HG03442 (cell line): ENCODE results near the gene BPIFB3.

Source experiments
- ATAC-seq: cut with Tn5 transposase; IDR thresholded peaks from one replicate; pipeline ENCODE4 v1.9.1; 2021; ENCODE audit warnings: mild to moderate bottlenecking, moderate library complexity; ENCODE audit not compliant: unreplicated experiment

Gene BPIFB3

DNA sequence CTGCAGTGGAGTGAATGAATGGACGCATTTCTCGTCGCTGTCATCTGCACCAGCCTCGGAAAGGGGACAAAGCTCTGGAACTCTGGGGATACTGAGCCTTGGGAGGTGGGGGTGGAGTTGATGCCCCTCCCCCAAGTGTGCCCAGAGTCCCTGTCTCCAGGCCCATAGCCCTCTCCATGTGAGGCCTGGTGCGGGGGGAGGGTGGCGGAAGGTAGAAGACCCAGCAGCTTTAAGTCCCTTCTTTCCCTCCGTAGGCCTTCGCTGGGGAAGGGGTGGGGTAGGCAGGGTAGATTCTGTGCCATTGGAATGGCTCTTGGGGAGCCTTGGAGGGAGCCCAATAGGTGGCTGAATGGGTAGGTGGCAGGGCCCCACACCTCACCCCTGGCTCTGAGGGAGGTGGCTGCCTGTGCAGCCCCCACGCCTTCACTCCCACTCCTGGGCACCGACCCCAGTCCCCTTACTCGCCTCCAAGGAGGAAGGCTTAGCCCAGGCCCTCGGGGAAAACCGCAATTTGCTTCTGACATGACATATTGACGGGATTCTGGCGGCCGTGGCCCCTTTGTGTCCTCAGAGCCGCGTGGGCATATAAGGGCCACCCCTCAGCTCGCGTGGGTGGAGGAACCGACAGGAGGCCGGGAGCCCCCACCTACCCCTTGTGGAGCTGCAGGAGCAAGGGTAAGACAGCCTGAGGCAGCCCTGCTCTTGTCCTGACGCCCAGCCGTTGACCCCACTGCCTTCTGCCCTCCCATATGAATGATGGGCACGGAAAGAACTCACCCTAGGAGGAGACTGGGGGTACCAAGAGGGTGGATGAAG, at the start of gene BPIFB3:
Gene BPIFB3 (plus strand): TSS at position 613 of the 816 bp plus-strand sequence. CDS start 1,533 bp downstream, outside the sequence.
- ATAC-seq: no peak

DNA sequence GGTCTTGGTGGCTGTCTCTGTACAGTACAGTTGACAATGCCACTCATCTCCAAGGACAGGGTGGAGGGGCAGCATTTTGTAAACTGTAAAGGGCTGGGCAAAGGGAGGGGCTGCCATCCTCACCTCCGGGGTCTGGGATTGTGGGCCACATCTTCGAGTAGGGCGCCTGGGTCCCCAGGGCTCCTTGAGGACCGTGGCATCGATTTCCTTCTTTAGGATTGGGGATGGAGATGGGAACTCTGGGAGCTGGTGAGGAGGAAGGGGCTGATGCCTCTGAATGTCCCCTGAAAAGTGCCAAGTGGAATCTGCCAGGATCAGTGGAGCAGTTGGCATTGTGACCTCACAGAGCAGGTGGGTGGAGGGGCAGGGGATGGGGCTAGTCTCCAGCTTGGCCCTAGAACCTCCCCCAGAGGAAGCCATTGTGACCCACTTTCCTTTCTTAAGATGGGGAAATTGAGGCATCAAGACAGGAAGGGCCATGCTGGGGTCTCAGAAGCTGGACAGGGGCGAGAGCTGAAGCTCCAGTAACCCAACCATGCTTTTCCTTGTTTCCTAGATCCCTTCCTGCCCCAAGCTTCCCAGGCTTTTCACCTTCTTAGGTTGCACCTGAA, 49.5 kb upstream of the BPIFB3 start, which contains the start of gene SUN5:
Gene SUN5 (minus strand): TSS at position 293 of the 611 bp plus-strand sequence. CDS start 93 bp downstream, at position 200.
- ATAC-seq: no peak

GRCh38 chr20:33005132-33005566, 48.6 kb upstream of the BPIFB3 start:
- ATAC-seq: no peak

GRCh38 chr20:33005908-33006775, 47.6 kb upstream of the BPIFB3 start:
- ATAC-seq: no peak

- no peak for ATAC-seq
Observed at GRCh38 chr20:33006776-33007375, 46.8 kb upstream of the BPIFB3 start.

GRCh38 chr20:33007376-33008335, 46.0 kb upstream of the BPIFB3 start, which contains the start of gene BPIFB2:
TSS of gene BPIFB2 (plus strand) at chr20:33007704. CDS start at chr20:33008575, 871 bp downstream.
- no peak for ATAC-seq

DNA sequence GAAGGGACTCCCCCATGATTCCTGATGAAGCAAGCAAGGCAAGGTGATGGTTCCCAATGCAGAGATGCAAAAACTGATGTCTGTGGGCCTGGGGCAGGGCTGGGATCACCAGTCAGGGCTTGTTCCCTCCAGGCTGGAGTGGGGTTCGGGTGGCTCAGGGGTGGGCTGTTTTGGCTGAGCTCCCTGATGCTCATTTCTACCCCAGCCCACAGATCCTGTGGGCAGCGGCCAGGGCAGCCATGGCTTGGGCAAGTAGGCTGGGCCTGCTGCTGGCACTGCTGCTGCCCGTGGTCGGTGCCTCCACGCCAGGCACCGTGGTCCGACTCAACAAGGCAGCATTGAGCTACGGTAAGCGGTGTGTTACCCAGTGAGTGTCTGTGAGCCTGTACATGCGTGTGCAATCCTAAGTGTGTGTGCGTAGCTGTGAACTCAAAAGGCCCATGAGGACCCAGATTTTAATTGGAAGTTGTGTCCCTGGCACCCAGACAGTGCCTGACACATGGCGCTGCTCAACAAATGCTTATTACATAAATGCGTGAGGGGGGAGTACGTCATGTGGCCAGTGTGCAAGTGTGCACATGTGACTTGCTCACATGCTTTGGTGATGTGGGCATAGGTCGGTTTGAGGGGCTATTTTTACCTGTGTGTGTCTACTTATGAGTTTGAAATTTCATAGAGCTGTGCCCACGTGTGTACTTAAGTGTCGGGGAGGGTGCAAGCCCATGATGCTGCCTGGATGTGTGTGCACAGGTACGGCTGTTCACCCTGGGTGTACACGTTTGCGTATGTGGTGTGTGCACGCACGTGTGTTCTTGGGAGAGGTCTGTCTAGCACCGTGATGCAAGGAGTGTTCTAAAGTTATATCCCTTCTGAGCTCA, 45.1 kb upstream of the BPIFB3 start:
- no peak for ATAC-seq

DNA sequence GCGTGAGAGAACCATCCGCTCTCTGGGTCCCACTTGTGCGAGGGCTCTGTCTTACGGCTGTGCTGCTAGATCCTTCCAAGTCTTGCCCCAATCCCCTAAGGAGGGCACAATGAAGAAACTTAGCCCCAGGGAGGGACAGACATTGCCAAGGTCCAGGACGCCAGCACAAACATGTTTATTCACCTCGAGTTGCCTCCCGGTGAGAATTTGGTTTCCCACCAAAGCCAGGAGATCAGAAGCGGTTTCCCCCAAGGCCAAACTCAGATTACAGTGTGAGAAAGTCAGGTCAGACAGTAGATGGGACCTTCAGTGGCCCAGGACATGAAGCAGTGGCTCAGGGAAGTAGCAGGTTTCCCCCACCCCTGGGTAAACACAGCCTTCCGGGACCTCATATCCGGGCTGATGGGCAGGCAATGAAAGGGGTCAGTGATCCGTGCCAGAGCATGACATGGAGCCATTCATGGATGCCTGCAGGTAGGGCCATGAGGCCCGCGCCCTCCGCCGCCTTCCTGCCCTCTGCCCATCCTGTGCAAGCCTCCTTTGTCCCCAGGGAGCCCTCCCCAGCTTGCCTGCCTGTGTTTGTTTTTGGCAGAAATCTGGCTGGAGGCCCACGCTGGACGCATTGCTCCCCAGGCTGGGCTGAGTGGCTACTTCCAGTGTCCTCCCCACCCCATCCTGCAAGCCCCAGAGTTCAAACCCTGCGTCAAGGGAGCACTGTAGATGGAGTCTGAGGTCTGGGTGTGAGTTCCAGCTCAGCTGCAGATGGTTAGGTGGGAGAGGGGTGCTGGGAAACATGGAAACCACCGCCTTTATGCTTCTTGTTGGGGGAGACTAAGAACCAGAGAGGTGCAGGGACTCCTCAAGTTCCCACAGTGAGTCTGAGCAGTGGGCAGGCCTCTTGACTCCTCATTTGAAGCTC, 44.2 kb upstream of the BPIFB3 start:
- ATAC-seq: no peak

DNA sequence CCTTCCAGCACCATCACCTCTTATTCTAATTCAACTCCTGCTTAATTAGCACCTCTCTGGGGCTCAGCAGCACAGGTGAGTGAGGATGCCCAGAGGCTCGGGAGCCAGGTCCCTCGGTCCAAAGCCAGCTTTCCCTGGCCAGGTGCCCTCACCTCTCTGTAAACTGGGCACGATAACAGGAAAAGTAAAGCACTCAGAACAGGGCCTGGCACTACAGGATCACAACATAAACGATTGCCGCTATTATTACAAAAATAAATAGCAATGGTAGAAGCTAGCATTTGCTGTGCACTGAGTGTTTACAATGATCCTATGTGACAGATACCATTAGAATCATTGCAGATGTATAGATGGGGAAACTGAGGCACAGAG, 43.6 kb upstream of the BPIFB3 start:
- ATAC-seq: no peak

DNA sequence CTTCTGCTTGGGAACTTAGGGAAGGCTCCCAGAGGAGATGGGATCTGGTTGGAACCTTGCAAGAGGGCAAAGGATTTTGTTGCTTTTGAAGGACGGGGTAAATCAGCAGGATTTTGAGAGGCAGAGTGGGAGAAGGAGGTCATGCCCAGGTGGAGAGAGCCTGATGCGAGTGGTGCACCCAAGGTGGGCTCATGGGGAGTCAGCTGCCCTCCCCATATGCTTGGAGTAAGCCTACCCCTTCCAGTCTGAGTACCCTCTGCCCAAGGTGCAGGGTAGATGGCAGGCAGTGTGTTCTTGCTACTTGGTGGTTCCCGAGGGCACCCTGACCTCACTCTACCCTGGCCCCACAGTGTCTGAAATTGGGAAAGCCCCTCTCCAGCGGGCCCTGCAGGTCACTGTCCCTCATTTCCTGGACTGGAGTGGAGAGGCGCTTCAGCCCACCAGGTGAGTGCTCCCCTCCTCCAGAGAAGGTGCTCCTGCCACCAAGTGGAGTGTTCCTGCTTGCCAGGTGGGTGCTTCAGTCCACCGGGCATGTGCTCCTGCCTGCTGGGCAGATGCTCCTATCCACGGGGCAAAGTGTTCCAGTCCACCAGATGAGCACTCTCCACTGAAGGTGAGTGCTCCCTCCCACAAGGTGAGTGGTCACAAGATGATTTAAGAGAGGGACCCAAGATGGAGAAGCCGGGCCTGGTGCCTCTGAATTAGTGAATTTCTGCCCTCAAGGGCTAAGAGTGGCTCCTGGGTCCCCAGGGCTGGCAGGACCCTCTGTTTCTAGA, 42.8 kb upstream of the BPIFB3 start:
- no peak for ATAC-seq

GRCh38 chr20:33012327-33013189, 41.1 kb upstream of the BPIFB3 start:
- ATAC-seq: no peak

DNA sequence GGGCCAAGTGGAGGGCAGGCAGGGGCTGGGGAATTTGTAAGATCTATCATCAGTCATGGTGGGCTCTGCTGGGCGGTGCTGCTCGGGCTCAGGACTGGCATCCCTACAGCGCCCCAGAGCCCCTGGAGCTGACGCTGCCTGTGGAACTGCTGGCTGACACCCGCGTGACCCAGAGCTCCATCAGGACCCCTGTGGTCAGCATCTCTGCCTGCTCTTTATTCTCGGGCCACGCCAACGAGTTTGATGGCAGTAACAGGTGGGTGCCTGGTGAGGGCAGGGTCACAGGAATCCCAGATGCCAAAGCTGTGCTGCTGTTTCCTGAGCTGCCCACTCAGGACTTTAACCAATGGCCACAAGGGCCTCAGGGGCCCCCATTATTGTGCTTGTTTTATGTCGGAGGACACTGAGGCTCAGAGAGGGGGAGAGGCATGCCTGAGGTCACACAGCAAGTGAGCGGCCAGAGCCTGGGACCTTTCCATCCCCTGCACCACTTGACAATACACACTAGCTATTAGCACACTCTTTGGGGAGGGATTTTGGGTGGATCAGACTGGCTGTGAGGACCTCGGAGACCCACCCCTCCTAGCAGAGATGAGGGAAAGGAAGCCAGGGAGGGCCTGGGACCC, 39.9 kb upstream of the BPIFB3 start:
- no peak for ATAC-seq

- no peak for ATAC-seq
Observed at GRCh38 chr20:33014336-33015113, 39.2 kb upstream of the BPIFB3 start.

DNA sequence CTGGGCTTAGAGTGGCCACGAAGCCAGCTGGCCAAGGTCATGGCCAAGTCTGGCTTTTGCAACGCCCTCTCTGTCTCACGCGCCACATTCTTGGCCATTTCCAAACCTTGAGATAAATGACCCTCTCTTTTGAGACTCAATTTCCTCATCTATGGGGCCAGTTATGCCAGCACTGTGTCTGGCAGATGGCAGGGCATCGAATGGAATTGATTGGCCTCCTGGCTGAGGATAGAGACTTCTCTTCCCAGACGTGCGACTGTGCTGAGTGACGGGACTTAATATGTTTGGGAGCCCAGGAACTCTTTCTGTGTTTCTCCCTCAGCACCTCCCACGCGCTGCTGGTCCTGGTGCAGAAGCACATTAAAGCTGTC, 38.6 kb upstream of the BPIFB3 start:
- ATAC-seq: no peak
